GM12875 (cell line): ENCODE measurements around the gene SOX12.

Source experiments
- H3K4me3 ChIP-seq: one replicate; pipeline ENCODE4 v1.5.1; 2011; ENCODE audit warnings: low read depth, low read length, control low read depth
- TF ChIP-seq, protein P1 (sequence below): IDR thresholded peaks from 2 replicates; pipeline ENCODE4 v1.5.1; 2011; ENCODE audit warnings: low read depth, mild to moderate bottlenecking, control low read depth, inconsistent platforms, low read length, moderate library complexity, borderline replicate concordance; ENCODE audit not compliant: insufficient read depth

SOX12 gene

DNA sequence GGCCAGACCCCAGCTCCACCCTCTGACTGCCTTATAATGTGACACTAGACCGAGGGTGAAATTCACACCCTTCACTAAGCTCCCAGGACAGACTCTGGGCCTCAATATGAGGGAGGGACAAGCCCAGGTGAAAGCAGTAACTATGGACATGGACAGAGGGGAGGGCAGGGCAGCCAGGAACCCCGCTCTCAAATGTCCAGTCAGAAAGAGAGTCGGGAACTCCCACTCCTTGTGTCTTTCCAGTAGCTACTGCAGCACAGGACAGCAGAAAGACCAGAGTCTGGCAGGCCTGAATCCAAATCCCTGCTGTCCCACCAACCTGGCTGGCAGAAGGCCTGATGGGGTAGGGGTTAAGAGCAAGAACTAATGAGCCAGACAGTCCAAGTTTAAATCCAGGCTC is 41.2 kb upstream of the SOX12 start:
- TF ChIP-seq, protein P1, sequence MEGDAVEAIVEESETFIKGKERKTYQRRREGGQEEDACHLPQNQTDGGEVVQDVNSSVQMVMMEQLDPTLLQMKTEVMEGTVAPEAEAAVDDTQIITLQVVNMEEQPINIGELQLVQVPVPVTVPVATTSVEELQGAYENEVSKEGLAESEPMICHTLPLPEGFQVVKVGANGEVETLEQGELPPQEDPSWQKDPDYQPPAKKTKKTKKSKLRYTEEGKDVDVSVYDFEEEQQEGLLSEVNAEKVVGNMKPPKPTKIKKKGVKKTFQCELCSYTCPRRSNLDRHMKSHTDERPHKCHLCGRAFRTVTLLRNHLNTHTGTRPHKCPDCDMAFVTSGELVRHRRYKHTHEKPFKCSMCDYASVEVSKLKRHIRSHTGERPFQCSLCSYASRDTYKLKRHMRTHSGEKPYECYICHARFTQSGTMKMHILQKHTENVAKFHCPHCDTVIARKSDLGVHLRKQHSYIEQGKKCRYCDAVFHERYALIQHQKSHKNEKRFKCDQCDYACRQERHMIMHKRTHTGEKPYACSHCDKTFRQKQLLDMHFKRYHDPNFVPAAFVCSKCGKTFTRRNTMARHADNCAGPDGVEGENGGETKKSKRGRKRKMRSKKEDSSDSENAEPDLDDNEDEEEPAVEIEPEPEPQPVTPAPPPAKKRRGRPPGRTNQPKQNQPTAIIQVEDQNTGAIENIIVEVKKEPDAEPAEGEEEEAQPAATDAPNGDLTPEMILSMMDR: no peak

GRCh38 chr20:286508-286907 is 38.8 kb upstream of the SOX12 start:
- TF ChIP-seq, protein P1: no peak
- no peak overlapping the region for H3K4me3 ChIP-seq

More for the DNA sequence above, 41.2 kb upstream of the SOX12 start:
- H3K4me3 ChIP-seq: no peak overlapping the region

GRCh38 chr20:288956-289692 is 36.2 kb upstream of the SOX12 start:
- H3K4me3 ChIP-seq: no peak overlapping the region

GRCh38 chr20:289693-290083 is 35.7 kb upstream of the SOX12 start:
- H3K4me3 ChIP-seq: peak overlapping the region; percentile 57
- TF ChIP-seq, protein P1: no peak

More at GRCh38 chr20:288956-289692, 36.2 kb upstream of the SOX12 start:
- TF ChIP-seq, protein P1: no peak

DNA sequence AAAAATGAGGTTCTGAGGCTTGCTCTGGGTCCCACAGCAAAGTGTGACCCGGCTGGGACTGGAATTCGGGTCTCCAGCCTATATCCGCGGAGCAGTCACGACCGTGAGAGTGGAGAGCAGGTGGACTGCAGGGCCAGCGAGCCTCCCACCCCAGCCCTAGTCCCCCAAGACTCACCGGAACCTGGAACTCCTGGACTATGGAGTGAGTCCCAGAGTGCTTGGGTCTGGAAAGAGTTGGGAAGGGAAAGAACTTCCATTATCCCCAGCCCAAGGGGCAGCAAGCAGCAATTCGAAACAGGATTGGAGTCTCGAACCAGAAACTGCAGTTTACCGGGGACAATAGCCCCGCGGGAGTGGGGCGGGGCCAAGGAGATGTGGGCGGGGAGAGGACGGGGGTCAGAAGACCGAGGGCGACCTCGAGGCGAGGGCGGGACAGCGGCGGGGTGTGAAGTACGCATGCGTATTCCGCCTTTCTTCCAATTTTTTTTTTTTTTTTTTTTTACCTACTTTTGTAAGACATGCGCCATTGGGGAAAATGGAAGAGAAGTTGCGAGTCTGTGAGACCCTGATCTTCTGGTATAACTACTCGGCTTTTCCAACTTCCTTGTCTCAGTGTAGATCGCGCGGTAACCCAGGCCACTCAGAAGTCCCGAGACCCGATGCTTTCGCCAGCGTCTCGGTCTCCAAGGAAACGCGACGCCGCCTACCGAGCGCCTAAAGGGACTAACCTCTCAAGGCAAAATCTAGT is 35.1 kb upstream of the SOX12 start, which contains the start of gene C20orf96:
Gene C20orf96 (minus strand): TSS at position 667 of the 748 bp plus-strand sequence. CDS start 140 bp downstream, at position 527.
- peak within 1 kb of the TSS; percentile 57 for H3K4me3 ChIP-seq
- TF ChIP-seq, protein P1: peak; percentile 40; the same call in 1 of the 2 replicates

- no peak overlapping the region for H3K4me3 ChIP-seq
- TF ChIP-seq, protein P1: no peak
Measured at GRCh38 chr20:294602-295001, 30.8 kb upstream of the SOX12 start.
